HG02870 (cell line): ENCODE results near the gene ZNF512.
"Not testable (repeated sequence)": the region's sequence is repeated elsewhere in the genome, so short reads cannot be mapped to it uniquely, and the experiment has no call there.

Experiments
- ATAC-seq: cut with Tn5 transposase; IDR thresholded peaks from one replicate; pipeline ENCODE4 v1.9.1; 2021; ENCODE audit warnings: mild to moderate bottlenecking, moderate library complexity; ENCODE audit not compliant: unreplicated experiment

ZNF512 gene, protein sequence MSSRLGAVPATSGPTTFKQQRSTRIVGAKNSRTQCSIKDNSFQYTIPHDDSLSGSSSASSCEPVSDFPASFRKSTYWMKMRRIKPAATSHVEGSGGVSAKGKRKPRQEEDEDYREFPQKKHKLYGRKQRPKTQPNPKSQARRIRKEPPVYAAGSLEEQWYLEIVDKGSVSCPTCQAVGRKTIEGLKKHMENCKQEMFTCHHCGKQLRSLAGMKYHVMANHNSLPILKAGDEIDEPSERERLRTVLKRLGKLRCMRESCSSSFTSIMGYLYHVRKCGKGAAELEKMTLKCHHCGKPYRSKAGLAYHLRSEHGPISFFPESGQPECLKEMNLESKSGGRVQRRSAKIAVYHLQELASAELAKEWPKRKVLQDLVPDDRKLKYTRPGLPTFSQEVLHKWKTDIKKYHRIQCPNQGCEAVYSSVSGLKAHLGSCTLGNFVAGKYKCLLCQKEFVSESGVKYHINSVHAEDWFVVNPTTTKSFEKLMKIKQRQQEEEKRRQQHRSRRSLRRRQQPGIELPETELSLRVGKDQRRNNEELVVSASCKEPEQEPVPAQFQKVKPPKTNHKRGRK

GRCh38 chr2:27582695-27583389 lies at the start of gene ZNF512:
Gene ZNF512 (plus strand): TSS chr2:27583042. CDS start chr2:27583113, 71 bp downstream.
- ATAC-seq = peak; percentile 89

DNA sequence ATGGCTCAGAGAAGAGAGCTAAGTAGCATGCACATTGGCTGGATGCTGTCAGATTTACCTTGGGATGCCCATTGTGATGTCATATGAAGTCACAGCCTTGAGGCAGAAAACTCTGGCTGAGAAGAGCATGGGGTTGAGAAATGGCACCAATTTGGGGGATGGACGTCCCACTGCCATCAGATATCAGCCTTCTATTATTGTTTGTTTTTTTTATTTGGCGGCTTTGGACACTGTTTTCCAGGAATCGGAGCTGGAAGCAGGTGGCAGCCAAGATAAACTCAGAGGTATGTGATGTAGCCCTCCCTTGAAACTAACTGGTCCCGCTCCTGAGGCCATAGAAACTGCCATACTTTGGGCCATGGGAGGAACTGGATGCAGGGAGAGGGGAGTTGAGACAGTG lies 45.6 kb upstream of the ZNF512 start:
- no peak for ATAC-seq

DNA sequence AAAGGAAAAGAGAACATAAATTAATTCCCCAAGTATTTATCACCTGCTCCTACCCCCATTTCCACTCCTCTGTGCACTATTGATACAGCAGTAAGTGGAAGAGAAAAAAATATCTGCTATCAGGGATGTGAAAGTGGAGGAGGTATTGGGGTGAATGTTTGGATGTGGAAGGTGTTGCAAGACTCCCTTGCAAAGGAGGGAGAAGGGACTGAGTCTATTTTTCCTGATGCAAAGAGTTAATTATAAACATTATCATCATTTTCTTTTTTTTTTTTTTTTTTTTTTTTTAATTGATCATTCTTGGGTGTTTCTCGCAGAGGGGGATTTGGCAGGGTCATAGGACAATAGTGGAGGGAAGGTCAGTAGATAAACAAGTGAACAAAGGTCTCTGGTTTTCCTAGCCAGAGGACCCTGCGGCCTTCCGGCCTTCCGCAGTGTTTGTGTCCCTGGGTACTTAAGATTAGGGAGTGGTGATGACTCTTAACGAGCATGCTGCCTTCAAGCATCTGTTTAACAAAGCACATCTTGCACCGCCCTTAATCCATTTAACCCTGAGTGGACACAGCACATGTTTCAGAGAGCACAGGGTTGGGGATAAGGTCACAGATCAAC lies 43.9 kb upstream of the ZNF512 start:
- not testable (repeated sequence) for ATAC-seq

DNA sequence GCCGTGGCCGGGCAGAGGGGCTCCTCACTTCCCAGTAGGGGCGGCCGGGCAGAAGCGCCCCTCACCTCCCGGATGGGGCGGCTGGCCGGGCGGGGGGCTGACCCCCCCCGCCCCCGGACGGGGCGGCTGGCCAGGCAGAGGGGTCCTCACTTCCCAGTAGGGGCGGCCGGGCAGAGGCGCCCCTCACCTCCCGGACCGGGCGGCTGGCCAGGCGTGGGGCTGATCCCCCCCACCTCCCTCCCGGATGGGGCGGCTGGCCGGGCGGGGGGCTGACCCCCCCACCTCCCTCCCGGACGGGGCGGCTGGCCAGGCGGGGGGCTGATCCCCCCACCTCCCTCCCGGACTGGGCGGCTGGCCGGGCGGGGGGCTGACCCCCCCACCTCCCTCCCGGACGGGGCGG lies 43.2 kb upstream of the ZNF512 start:
- ATAC-seq = not testable (repeated sequence)

- ATAC-seq = no peak
These were observed 38.6 kb upstream of the ZNF512 start for GRCh38 chr2:27544143-27544821.

DNA sequence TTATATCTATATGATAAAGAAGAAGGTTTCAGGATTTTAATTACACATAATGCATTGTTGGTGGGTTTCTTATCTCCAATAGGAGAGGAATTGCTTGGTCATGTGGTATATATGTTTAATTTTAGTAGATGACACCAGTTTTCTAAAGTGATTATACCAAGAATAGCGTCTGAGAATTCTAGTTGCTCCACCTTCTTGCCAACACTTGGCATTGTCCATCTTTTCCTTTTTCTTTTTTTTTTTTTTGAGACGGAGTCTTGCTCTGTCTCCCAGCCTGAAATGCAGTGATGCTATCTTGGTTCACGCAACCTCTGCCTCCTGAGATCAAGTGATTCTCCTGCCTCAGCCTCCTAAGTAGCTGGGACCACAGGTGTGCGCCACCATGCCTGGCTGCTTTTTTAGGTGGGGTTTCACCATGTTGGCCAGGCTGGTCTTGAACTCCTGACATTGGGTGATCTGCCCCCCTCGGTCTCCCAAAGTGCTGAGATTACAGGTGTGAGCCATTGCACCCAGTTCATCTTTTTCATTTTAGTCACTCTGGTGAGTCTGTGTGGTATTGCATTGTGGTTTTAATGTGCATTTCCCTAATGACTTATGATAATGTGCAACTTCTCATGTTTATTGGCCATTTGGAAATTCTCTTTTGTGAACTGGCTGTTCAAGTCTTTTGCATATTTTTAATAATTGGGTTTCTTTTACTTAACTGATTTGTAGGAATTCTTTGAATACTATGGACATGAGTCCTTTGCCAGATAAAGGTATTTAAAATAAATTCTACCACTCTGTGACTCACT lies 37.3 kb upstream of the ZNF512 start:
- ATAC-seq = no peak

GRCh38 chr2:27549303-27549702 lies 33.5 kb upstream of the ZNF512 start:
- no peak for ATAC-seq

GRCh38 chr2:27551514-27551913 lies 31.3 kb upstream of the ZNF512 start:
- no peak for ATAC-seq

DNA sequence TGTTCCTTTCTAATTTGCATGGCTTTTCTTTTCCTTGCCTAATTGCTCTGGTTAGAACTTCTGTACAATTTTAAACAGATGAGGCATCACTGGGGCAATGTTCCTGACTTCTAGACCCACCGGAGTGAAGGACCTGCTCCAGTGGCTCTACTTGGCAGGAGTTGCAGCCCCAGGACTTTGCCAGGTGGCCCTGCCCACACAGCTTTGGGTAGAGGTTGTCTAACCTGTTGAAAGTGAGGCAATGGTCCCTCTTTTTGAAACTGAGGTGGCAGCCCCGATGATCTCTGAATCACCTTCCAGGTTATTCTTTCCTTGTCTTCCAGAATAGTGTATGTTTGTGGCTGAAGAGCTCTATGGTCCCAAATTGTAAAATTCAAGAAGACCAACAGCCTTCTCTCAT lies 29.9 kb upstream of the ZNF512 start:
- ATAC-seq = no peak

GRCh38 chr2:27554451-27554850 lies 28.4 kb upstream of the ZNF512 start:
- not testable (repeated sequence) for ATAC-seq

DNA sequence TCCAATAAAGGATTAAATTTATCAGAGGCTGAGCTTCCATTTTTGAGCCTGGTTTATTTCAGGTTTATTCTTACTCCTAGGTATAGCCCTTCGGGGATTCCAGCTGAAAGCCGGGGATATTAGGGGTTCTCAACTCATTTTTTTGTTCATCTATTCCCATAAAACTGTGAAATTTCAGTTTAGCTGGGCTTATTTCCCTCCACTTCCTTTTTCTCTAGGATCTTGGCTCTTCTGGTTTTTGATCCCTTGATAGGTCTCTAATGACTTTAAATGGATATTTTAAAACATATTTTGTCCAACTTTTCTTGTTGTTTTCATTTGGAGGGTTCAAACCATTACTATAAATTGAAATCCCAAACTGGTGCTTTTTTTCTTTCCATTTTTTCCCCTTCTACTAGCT lies 23.6 kb upstream of the ZNF512 start:
- ATAC-seq = no peak

GRCh38 chr2:27561060-27561459 lies 21.8 kb upstream of the ZNF512 start:
- ATAC-seq = no peak

DNA sequence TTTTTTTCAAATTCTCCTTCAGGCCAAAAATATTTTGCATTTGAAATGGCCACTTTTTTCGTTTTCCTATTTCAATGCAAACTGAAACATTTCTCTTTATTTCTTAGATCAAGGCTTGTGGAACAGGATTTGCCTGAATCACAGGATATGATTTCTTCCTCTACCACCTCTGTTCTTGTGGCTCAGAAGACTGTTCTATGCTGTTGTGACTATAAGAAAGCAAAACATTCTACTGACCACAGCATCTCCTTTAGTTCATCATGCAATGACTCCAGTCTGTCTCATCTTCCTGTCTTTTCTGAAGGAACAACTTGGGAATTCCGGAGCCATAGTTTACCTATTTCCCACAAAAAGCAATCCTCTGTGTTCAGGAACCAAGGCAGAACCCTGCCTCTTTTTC lies 16.2 kb upstream of the ZNF512 start:
- no peak for ATAC-seq

DNA sequence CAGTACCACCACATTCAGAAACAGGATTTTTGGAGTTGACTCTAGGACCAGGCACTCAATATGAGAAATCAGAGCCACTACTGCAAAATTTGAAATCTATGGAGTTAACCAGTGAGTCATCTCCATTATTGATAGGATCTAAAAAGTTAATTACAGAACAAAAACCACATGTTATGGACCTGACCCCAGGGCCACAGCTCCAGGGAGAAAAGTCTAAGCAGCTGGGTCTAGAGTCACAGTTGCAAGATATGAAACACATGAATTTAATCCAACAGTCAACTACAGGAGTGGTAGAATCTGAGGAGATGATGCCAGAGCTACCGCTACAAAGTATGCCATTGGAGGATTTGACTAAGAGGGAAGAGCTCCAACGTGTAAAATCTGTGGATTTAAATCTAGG lies 13.4 kb upstream of the ZNF512 start:
- no peak for ATAC-seq

GRCh38 chr2:27571197-27571596 lies 11.6 kb upstream of the ZNF512 start:
- ATAC-seq = no peak

DNA sequence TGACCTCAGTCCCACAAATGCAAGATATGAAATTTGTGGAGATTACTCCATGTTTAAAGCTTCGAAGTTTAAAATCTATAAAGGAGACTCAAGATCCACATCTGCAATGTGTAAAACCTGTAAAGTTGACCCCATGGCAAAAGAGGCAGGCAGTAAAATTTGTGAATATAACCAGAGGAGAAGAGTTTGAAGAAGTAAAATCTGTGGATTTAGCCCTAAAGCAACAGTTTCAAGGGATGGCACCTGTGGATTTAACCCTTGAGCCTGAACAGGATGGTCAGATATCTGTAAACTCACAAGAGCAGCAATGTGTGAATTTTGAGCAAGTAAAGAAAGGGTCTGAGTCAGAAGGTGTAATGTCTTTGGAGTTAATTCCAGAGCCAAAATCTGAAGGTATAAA lies 11.2 kb upstream of the ZNF512 start:
- no peak for ATAC-seq

DNA sequence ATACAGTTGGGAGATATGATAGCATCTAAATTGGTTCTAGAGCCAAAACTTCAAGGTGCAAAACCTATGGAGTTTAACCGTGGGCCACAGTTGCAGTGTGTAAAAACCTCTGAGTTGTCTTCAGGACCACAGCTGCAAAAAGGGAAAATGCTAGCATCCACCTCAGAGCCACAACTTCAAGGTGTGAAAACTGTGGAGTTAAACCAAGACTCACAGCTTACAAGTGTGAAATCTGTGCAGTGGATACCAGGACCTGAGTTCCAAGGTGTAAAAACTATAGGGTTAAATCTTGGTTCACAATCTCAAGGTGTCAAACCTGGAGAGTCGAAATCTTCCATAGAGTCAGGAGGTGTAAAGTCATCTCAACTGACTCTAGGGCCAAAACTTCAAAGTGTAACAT lies 10.4 kb upstream of the ZNF512 start:
- ATAC-seq = no peak

- no peak for ATAC-seq
These were observed 9.8 kb upstream of the ZNF512 start for GRCh38 chr2:27572998-27573429.

DNA sequence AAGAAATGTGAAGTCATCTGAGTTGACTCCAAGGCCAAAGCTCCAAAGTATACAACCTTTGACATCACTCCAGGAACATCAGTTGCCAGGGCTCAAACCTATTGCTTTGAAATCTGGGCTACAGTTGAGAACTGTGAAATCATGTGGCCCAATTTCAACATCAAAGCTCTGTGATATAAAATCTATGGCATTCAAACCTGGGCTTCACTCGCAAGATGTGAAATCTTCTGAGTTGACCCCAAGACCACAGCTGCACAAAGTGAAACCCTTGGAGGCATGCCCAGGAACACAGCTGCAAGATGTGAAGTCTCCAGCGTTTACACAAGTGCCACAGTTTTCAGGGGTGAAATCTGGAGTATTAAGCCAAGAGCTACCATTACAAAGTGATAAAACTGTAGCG lies 9.4 kb upstream of the ZNF512 start:
- ATAC-seq = no peak

- no peak for ATAC-seq
These were observed 1.3 kb upstream of the ZNF512 start for GRCh38 chr2:27581417-27582128.
